ENCODE data around the gene WDR45B.

DNA sequence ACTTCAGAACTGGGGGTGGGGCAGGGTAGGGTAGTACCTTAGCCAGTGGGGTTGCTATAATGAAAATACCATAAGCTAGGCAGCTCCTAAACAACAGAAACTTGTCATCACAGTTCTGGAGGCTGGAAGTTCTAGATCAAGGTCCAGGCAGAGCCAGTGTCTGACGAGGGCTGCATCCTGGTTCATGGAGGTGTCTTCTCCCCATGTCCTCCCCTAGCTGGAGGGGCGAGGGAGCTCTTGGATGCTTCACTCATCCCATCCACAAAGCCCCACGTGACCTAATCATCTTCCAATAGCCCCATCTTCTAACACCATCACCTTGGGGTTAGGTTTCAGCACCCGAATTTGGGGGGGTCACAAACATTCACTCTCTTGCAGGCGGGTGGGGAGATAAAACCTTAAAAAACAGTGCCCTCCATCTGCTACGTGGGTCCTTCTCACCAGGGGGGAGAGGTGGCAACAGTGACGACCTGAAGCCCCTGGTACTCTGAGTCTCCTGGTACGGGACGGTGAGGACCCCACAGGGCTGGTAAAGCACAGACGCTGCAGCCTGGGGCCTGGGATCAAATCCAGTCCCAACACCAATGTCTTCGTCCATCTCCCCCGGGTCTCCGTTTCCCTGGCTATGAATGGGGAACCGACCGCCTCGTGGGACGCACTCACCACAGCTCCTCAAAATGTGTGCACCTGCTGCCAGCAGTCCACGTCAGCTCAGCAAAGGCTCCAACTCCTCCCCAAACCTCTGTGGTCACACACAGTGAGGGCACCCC is 27.4 kb upstream of the WDR45B start:
- no peak for TF ChIP-seq EZH2 (IDR thresholded peaks at IDR 0.05; ENCODE audit: insufficient read depth, poor library complexity, severe bottlenecking)
- no peak for TF ChIP-seq EZH2phosphoT487 (IDR thresholded peaks at IDR 0.05; ENCODE audit: insufficient read depth, low read depth)

Data from GM23248 (cell line).